Measurements from ENCODE around the gene BRDT.
"Not testable (repeated sequence)": the region's sequence is repeated elsewhere in the genome, so short reads cannot be mapped to it uniquely, and the experiment has no call there.

Gene BRDT

GRCh38 chr1:92017656-92018055 is 68.5 kb downstream of the BRDT start:
- no peak for DNase-seq
- Histone ChIP-seq H2BK12ac (ENCODE audit: low read length in 2 of 2) (no peak overlapping the region), H2BK120ac (ENCODE audit: low read depth, low read length) (no peak overlapping the region), H3K4me1 (ENCODE audit: control insufficient read depth, insufficient read depth, low read depth, low read length) (no peaks in the 10 kb centered on the region), H4K91ac (ENCODE audit: low read length) (no peak overlapping the region), H3K14ac (ENCODE audit: low read length in 2 of 2) (no peak overlapping the region), H3K18ac (ENCODE audit: low read depth in 1 of 2, low read length in 2 of 2) (no peak overlapping the region), H2AFZ (ENCODE audit: low read depth, low read length) (no peak overlapping the region), H3K4ac (ENCODE audit: low read depth in 1 of 2, low read length in 2 of 2) (no peak overlapping the region), H3K9ac (ENCODE audit: low read length) (no peak overlapping the region), H4K8ac (ENCODE audit: low read length) (no peak overlapping the region), H3K36me3 (ENCODE audit: control insufficient read depth in 1 of 2, insufficient read depth in 2 of 2, low read depth in 1 of 2, low read length in 2 of 2) (no peaks in the 10 kb centered on the region), H3K79me1 (replicated peaks; ENCODE audit: low read length, poor library complexity, severe bottlenecking) (no peaks in the 10 kb centered on the region), H3K9me3 (ENCODE audit: control insufficient read depth, low read length) (peaks cover 7% of the 10 kb centered on the region), H3K27me3 (ENCODE audit: control insufficient read depth in 1 of 2, insufficient read depth in 1 of 2, low read length in 2 of 2) (no peaks in the 10 kb centered on the region), H3K4me3 (ENCODE audit: insufficient read depth in 1 of 2, low read depth in 1 of 2, low read length in 2 of 2) (no peak overlapping the region), H2AK5ac (ENCODE audit: low read length, severe bottlenecking) (no peak overlapping the region), H3K4me2 (ENCODE audit: low read length, poor library complexity, severe bottlenecking) (no peak overlapping the region), H3K27ac (ENCODE audit: low read length, poor library complexity, severe bottlenecking) (no peak overlapping the region), H2BK5ac (ENCODE audit: low read depth, low read length, poor library complexity, severe bottlenecking) (no peak overlapping the region), H2BK15ac (ENCODE audit: low read depth, poor library complexity, severe bottlenecking) (no peak overlapping the region), H3K23ac (ENCODE audit: low read length in 2 of 2) (no peak overlapping the region)
- WGBS: no CpG with 5 or more reads among the region's 2 CpGs

- not testable (repeated sequence) for H3K27ac ChIP-seq (ENCODE audit: low read length, poor library complexity, severe bottlenecking); H2AFZ ChIP-seq (ENCODE audit: low read depth, low read length); H3K23ac ChIP-seq (ENCODE audit: low read length in 2 of 2); DNase-seq; H2BK15ac ChIP-seq (ENCODE audit: low read depth, poor library complexity, severe bottlenecking); H2BK12ac ChIP-seq (ENCODE audit: low read length in 2 of 2); H3K4me2 ChIP-seq (ENCODE audit: low read length, poor library complexity, severe bottlenecking); H3K27me3 ChIP-seq (ENCODE audit: control insufficient read depth in 1 of 2, insufficient read depth in 1 of 2, low read length in 2 of 2); H3K4me3 ChIP-seq (ENCODE audit: insufficient read depth in 1 of 2, low read depth in 1 of 2, low read length in 2 of 2); H4K8ac ChIP-seq (ENCODE audit: low read length); H2BK120ac ChIP-seq (ENCODE audit: low read depth, low read length); H3K14ac ChIP-seq (ENCODE audit: low read length in 2 of 2); H3K4ac ChIP-seq (ENCODE audit: low read depth in 1 of 2, low read length in 2 of 2); H3K4me1 ChIP-seq (ENCODE audit: control insufficient read depth, insufficient read depth, low read depth, low read length); H2BK5ac ChIP-seq (ENCODE audit: low read depth, low read length, poor library complexity, severe bottlenecking); H2AK5ac ChIP-seq (ENCODE audit: low read length, severe bottlenecking); H3K9ac ChIP-seq (ENCODE audit: low read length); H3K79me1 ChIP-seq (replicated peaks; ENCODE audit: low read length, poor library complexity, severe bottlenecking); H3K9me3 ChIP-seq (ENCODE audit: control insufficient read depth, low read length); H4K91ac ChIP-seq (ENCODE audit: low read length); H3K36me3 ChIP-seq (ENCODE audit: control insufficient read depth in 1 of 2, insufficient read depth in 2 of 2, low read depth in 1 of 2, low read length in 2 of 2); H3K18ac ChIP-seq (ENCODE audit: low read depth in 1 of 2, low read length in 2 of 2)
- WGBS: 96% methylated on average over 25 of the region's 29 CpGs
Measured at GRCh38 chr1:92026042-92026441, 76.8 kb downstream of the BRDT start.

- WGBS: 99% methylated on average over 9 of the region's 9 CpGs
- H3K14ac ChIP-seq (ENCODE audit: low read length in 2 of 2): no peak overlapping the region
- no peak overlapping the region for H4K8ac ChIP-seq (ENCODE audit: low read length)
Measured at GRCh38 chr1:92026806-92027205, 77.6 kb downstream of the BRDT start.

GRCh38 chr1:92029241-92029922 is 80.2 kb downstream of the BRDT start:
- peak overlapping the region in 1 of 2 experiments; percentile 39 for H2BK12ac ChIP-seq (ENCODE audit: low read length in 2 of 2)

More at GRCh38 chr1:92026806-92027205, 77.6 kb downstream of the BRDT start:
- no peak overlapping the region for H2BK12ac ChIP-seq (ENCODE audit: low read length in 2 of 2)
- no peak overlapping the region for H3K4me3 ChIP-seq (ENCODE audit: insufficient read depth in 1 of 2, low read depth in 1 of 2, low read length in 2 of 2)
- H3K27ac ChIP-seq (ENCODE audit: low read length, poor library complexity, severe bottlenecking): no peak overlapping the region
- no peak overlapping the region for H2BK5ac ChIP-seq (ENCODE audit: low read depth, low read length, poor library complexity, severe bottlenecking)
- H3K4ac ChIP-seq (ENCODE audit: low read depth in 1 of 2, low read length in 2 of 2): no peak overlapping the region
- H4K91ac ChIP-seq (ENCODE audit: low read length): no peak overlapping the region
- no peaks in the 10 kb centered on the region for H3K79me1 ChIP-seq (replicated peaks; ENCODE audit: low read length, poor library complexity, severe bottlenecking)
- H3K23ac ChIP-seq (ENCODE audit: low read length in 2 of 2): no peak overlapping the region
- peaks cover 6% of the 10 kb centered on the region for H3K4me1 ChIP-seq (ENCODE audit: control insufficient read depth, insufficient read depth, low read depth, low read length)
- H2AFZ ChIP-seq (ENCODE audit: low read depth, low read length): no peak overlapping the region
- H2BK120ac ChIP-seq (ENCODE audit: low read depth, low read length): no peak overlapping the region
- no peak overlapping the region for H3K9ac ChIP-seq (ENCODE audit: low read length)
- no peaks in the 10 kb centered on the region for H3K36me3 ChIP-seq (ENCODE audit: control insufficient read depth in 1 of 2, insufficient read depth in 2 of 2, low read depth in 1 of 2, low read length in 2 of 2)
- H2BK15ac ChIP-seq (ENCODE audit: low read depth, poor library complexity, severe bottlenecking): no peak overlapping the region
- peaks cover 0 to 7% of the 10 kb centered on the region in 2 experiments for H3K27me3 ChIP-seq (ENCODE audit: control insufficient read depth in 1 of 2, insufficient read depth in 1 of 2, low read length in 2 of 2)
- no peak overlapping the region for H2AK5ac ChIP-seq (ENCODE audit: low read length, severe bottlenecking)
- no peak for DNase-seq
- H3K9me3 ChIP-seq (ENCODE audit: control insufficient read depth, low read length): peaks cover 3% of the 10 kb centered on the region
- H3K4me2 ChIP-seq (ENCODE audit: low read length, poor library complexity, severe bottlenecking): no peak overlapping the region
- no peak overlapping the region for H3K18ac ChIP-seq (ENCODE audit: low read depth in 1 of 2, low read length in 2 of 2)

More at GRCh38 chr1:92029241-92029922, 80.2 kb downstream of the BRDT start:
- Histone ChIP-seq H4K8ac (ENCODE audit: low read length) (peak overlapping the region; percentile 70), H3K23ac (ENCODE audit: low read length in 2 of 2) (no peak overlapping the region), H4K91ac (ENCODE audit: low read length) (peak overlapping the region; percentile 95), H2AK5ac (ENCODE audit: low read length, severe bottlenecking) (no peak overlapping the region), H2AFZ (ENCODE audit: low read depth, low read length) (peak overlapping the region; percentile 99), H3K18ac (ENCODE audit: low read depth in 1 of 2, low read length in 2 of 2) (peak overlapping the region; percentile 17 to 95), H3K14ac (ENCODE audit: low read length in 2 of 2) (peak overlapping the region in 1 of 2 experiments; percentile 79), H3K9me3 (ENCODE audit: control insufficient read depth, low read length) (no peaks in the 10 kb centered on the region), H3K4me1 (ENCODE audit: control insufficient read depth, insufficient read depth, low read depth, low read length) (peaks cover 6% of the 10 kb centered on the region), H3K36me3 (ENCODE audit: control insufficient read depth in 1 of 2, insufficient read depth in 2 of 2, low read depth in 1 of 2, low read length in 2 of 2) (no peaks in the 10 kb centered on the region), H3K9ac (ENCODE audit: low read length) (peak overlapping the region; percentile 63), H3K4ac (ENCODE audit: low read depth in 1 of 2, low read length in 2 of 2) (peak overlapping the region in 1 of 2 experiments; percentile 93), H3K27ac (ENCODE audit: low read length, poor library complexity, severe bottlenecking) (no peak overlapping the region), H2BK5ac (ENCODE audit: low read depth, low read length, poor library complexity, severe bottlenecking) (no peak overlapping the region), H2BK120ac (ENCODE audit: low read depth, low read length) (no peak overlapping the region), H3K27me3 (ENCODE audit: control insufficient read depth in 1 of 2, insufficient read depth in 1 of 2, low read length in 2 of 2) (peaks cover 0 to 7% of the 10 kb centered on the region in 2 experiments), H2BK15ac (ENCODE audit: low read depth, poor library complexity, severe bottlenecking) (no peak overlapping the region), H3K4me3 (ENCODE audit: insufficient read depth in 1 of 2, low read depth in 1 of 2, low read length in 2 of 2) (peak overlapping the region; percentile 77 to 79), H3K4me2 (ENCODE audit: low read length, poor library complexity, severe bottlenecking) (peak overlapping the region; percentile 98), H3K79me1 (replicated peaks; ENCODE audit: low read length, poor library complexity, severe bottlenecking) (no peaks in the 10 kb centered on the region)
- WGBS: 33% methylated on average over 31 of the region's 31 CpGs
- DNase-seq: peak; percentile 2

Measured in mesenchymal stem cell (in vitro differentiated cells and primary cell).